ENCODE measurements around the gene COPS7A.

Gene COPS7A

DNA sequence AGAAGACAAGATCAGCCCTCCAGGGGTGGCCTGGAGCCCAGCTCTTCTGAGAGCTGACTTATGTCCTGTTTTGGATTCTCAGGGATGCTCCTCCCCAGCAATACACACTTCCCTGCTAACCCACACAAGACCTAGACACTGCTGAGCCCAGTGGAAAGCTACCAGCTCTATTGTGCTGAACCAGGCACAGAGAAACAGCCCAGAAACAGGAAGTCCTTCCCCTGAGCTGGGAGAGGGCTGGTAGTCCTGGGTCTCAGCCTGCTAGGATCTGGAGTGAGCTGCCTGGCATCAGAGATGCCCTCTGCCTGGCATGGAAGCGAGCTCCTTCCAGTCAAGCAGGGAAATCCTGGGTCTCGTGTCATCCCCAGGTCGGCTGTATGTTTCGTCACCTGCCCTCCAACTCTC, 47.2 kb downstream of the COPS7A start:
- Histone ChIP-seq H3K4me3 (ENCODE audit: low read depth, low read length) (no peak overlapping the region), H3K36me3 (ENCODE audit: control insufficient read depth in 2 of 2, insufficient read depth in 1 of 2, low read length in 2 of 2) (peaks cover 11 to 26% of the 10 kb centered on the region in 2 experiments; a peak in 2 of 3 replicates), H3K9me3 (ENCODE audit: control insufficient read depth, insufficient read depth, low read depth, low read length) (no peaks in the 10 kb centered on the region), H3K4me1 (ENCODE audit: control insufficient read depth, insufficient read depth, low read length) (peaks cover 13% of the 10 kb centered on the region), H3K27ac (ENCODE audit: extremely low read depth, low read depth, low read length) (no peak overlapping the region)
- POLR2A ChIA-PET: interaction anchor here (0.5 to 4.7 kb wide), 5 partner anchors 18 to 172 kb away, joined by 3 to 42 read pairs (median 3); partner anchors contain the start of genes C12orf57, CDCA3, MLF2 and RNU7-1
- CTCF ChIA-PET: interaction anchor here (0.8 to 7.8 kb wide), 3 partner anchors 17 to 55 kb away, joined by 3 to 140 read pairs (median 4); partner anchors contain the start of gene MLF2
- TF ChIP-seq, protein P1, sequence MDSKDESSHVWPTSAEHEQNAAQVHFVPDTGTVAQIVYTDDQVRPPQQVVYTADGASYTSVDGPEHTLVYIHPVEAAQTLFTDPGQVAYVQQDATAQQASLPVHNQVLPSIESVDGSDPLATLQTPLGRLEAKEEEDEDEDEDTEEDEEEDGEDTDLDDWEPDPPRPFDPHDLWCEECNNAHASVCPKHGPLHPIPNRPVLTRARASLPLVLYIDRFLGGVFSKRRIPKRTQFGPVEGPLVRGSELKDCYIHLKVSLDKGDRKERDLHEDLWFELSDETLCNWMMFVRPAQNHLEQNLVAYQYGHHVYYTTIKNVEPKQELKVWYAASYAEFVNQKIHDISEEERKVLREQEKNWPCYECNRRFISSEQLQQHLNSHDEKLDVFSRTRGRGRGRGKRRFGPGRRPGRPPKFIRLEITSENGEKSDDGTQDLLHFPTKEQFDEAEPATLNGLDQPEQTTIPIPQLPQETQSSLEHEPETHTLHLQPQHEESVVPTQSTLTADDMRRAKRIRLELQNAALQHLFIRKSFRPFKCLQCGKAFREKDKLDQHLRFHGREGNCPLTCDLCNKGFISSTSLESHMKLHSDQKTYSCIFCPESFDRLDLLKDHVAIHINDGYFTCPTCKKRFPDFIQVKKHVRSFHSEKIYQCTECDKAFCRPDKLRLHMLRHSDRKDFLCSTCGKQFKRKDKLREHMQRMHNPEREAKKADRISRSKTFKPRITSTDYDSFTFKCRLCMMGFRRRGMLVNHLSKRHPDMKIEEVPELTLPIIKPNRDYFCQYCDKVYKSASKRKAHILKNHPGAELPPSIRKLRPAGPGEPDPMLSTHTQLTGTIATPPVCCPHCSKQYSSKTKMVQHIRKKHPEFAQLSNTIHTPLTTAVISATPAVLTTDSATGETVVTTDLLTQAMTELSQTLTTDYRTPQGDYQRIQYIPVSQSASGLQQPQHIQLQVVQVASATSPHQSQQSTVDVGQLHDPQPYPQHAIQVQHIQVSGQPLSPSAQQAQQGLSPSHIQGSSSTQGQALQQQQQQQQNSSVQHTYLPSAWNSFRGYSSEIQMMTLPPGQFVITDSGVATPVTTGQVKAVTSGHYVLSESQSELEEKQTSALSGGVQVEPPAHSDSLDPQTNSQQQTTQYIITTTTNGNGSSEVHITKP (tag by site-specific recombination; IDR thresholded peaks at IDR 0.05): no peak
- TF ChIP-seq ZNF791 (tag by site-specific recombination; IDR thresholded peaks at IDR 0.05) (no peak), ZNF132 (tag by site-specific recombination; IDR thresholded peaks at IDR 0.05; ENCODE audit: borderline replicate concordance) (no peak), EGR2 (tag by site-specific recombination; IDR thresholded peaks at IDR 0.05; ENCODE audit: low read depth) (no peak), ZNF600 (tag by site-specific recombination; IDR thresholded peaks at IDR 0.05) (peak; percentile 54; the same call in 1 of the 2 replicates), ZBTB21 (tag by site-specific recombination; IDR thresholded peaks at IDR 0.05) (no peak), ZNF121 (tag by site-specific recombination; IDR thresholded peaks at IDR 0.05) (no peak), REPIN1 (tag by site-specific recombination; IDR thresholded peaks at IDR 0.05; ENCODE audit: low read depth) (no peak)

GRCh38 chr12:6771509-6772330, 47.9 kb downstream of the COPS7A start:
- Histone ChIP-seq H3K27ac (ENCODE audit: extremely low read depth, low read depth, low read length) (no peak overlapping the region), H3K4me1 (ENCODE audit: control insufficient read depth, insufficient read depth, low read length) (peaks cover 13% of the 10 kb centered on the region), H3K4me3 (ENCODE audit: low read depth, low read length) (no peak overlapping the region), H3K9me3 (ENCODE audit: control insufficient read depth, insufficient read depth, low read depth, low read length) (no peaks in the 10 kb centered on the region), H3K36me3 (ENCODE audit: control insufficient read depth in 2 of 2, insufficient read depth in 1 of 2, low read length in 2 of 2) (peaks cover 11 to 26% of the 10 kb centered on the region in 2 experiments; a peak in 2 of 3 replicates)
- TF ChIP-seq ZNF664 (tag by site-specific recombination; IDR thresholded peaks at IDR 0.05) (peak; percentile 96), GLI4 (tag by site-specific recombination; IDR thresholded peaks at IDR 0.05) (no peak)
- POLR2A ChIA-PET: interaction anchor here (1.0 to 4.7 kb wide), 3 partner anchors 19 to 80 kb away, joined by 3 to 42 read pairs (median 6); partner anchors contain the start of genes CDCA3, MLF2 and USP5
- CTCF ChIA-PET: interaction anchor here (0.7 to 7.8 kb wide), 5 partner anchors 18 to 108 kb away, joined by 3 to 140 read pairs (median 3); partner anchors contain the start of gene MLF2

DNA sequence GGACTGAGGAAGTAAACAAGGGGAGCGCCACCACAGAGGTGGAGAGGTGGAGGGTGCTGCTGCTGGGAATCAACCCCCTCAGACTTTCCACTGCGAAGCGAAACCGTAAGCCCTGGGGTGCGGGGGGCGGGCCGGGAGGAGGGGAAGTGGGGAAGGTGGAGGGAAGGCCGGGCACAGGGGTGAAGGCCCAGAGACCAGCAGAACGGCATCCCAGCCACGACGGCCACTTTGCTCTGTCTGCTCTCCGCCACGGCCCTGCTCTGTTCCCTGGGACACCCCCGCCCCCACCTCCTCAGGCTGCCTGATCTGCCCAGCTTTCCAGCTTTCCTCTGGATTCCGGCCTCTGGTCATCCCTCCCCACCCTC, 48.5 kb downstream of the COPS7A start, which contains the start of gene LAG3:
LAG3 (plus strand) TSS at position 190 of the 365 bp plus-strand sequence. CDS start 333 bp downstream, outside the sequence.
- Histone ChIP-seq H3K9me3 (ENCODE audit: control insufficient read depth, insufficient read depth, low read depth, low read length) (no peaks in the 10 kb centered on the region), H3K36me3 (ENCODE audit: control insufficient read depth in 2 of 2, insufficient read depth in 1 of 2, low read length in 2 of 2) (peaks cover 11 to 26% of the 10 kb centered on the region in 2 experiments; a peak in 2 of 3 replicates), H3K4me1 (ENCODE audit: control insufficient read depth, insufficient read depth, low read length) (peaks cover 13% of the 10 kb centered on the region), H3K4me3 (ENCODE audit: low read depth, low read length) (no peak within 1 kb of the TSS), H3K27ac (ENCODE audit: extremely low read depth, low read depth, low read length) (no peak within 1 kb of the TSS)
- peak; percentile 24; the same call in 1 of the 2 replicates for TF ChIP-seq ZNF600 (tag by site-specific recombination; IDR thresholded peaks at IDR 0.05)
- peak; percentile 20; the same call in 1 of the 2 replicates for TF ChIP-seq GLIS1 (tag by site-specific recombination; IDR thresholded peaks at IDR 0.05)
- TF ChIP-seq, protein P2, sequence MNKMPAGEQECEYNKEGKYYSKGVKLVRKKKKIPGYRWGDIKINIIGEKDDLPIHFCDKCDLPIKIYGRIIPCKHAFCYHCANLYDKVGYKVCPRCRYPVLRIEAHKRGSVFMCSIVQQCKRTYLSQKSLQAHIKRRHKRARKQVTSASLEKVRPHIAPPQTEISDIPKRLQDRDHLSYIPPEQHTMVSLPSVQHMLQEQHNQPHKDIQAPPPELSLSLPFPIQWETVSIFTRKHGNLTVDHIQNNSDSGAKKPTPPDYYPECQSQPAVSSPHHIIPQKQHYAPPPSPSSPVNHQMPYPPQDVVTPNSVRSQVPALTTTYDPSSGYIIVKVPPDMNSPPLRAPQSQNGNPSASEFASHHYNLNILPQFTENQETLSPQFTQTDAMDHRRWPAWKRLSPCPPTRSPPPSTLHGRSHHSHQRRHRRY (tag by site-specific recombination; IDR thresholded peaks at IDR 0.05): no peak
- TF ChIP-seq GLIS2 (tag by site-specific recombination; IDR thresholded peaks at IDR 0.05): peak; percentile 15; the same call in 1 of the 2 replicates
- no peak for TF ChIP-seq ZBTB21 (tag by site-specific recombination; IDR thresholded peaks at IDR 0.05)
- no peak for TF ChIP-seq ZNF623 (tag by site-specific recombination; IDR thresholded peaks at IDR 0.05)
- 0 out of 2 replicates have a peak, but pooled peaks have one; percentile 47 for TF ChIP-seq PATZ1 (tag by site-specific recombination; IDR thresholded peaks at IDR 0.05)
- POLR2A ChIA-PET: interaction anchor here (1.9 to 4.7 kb wide), 2 partner anchors 19 to 80 kb away, joined by 6 to 42 read pairs; partner anchors contain the start of genes CDCA3, MLF2 and USP5
- CTCF ChIA-PET: interaction anchor here (0.7 to 7.8 kb wide), 5 partner anchors 18 to 109 kb away, joined by 3 to 140 read pairs (median 4); partner anchors contain the start of gene MLF2
